GM10266 (cell line): ENCODE results near the gene NCF4.

Experiments used
- DNase-seq: peaks from one replicate; pipeline ENCODE4 v3.0.0; 2012; ENCODE audit errors: extremely low spot score
- CTCF ChIP-seq: IDR thresholded peaks from 2 replicates; pipeline ENCODE4 v1.5.1; 2012; ENCODE audit warnings: mild to moderate bottlenecking, low read depth; ENCODE audit not compliant: control insufficient read depth, insufficient read depth; ENCODE audit errors: missing control alignments

NCF4 gene

GRCh38 chr22:36913427-36914389 lies 52.9 kb downstream of the NCF4 start, which contains the start of gene CSF2RB:
Gene CSF2RB (plus strand): TSS chr22:36913628. CDS start chr22:36922208, 8,580 bp downstream.
- DNase-seq: no peak
- TF ChIP-seq CTCF: no peak

- no peak for TF ChIP-seq CTCF
- no peak for DNase-seq
These were observed 53.6 kb downstream of the NCF4 start for GRCh38 chr22:36914390-36914752.

- TF ChIP-seq CTCF: no peak
- DNase-seq: no peak
These were observed 55.2 kb downstream of the NCF4 start for GRCh38 chr22:36916034-36916433.

- no peak for DNase-seq
- no peak for TF ChIP-seq CTCF
These were observed 57.9 kb downstream of the NCF4 start for GRCh38 chr22:36918586-36919284.

GRCh38 chr22:36921309-36922104 lies 60.7 kb downstream of the NCF4 start:
- peak; percentile 79 for DNase-seq

GRCh38 chr22:36922105-36922608 lies 61.4 kb downstream of the NCF4 start:
- no peak for DNase-seq
- no peak for TF ChIP-seq CTCF

More at GRCh38 chr22:36921309-36922104, 60.7 kb downstream of the NCF4 start:
- TF ChIP-seq CTCF: no peak
